MCF 10A (cell line): ENCODE measurements around the gene NEURL4. TPM values are rescaled to one million over a fixed set of nuclear protein-coding genes. Genes with fewer than 3 reads are reported as not detected.
A peak's percentile ranks its signal among the peaks of the same experiment; 100 is the strongest.

Experiments
- BruUV-seq: library from RNA; stranded (reverse); fragments of 400-500 nt; replicated peaks from 2 replicates; lab custom pipeline; 2021; lab: Mats Ljungman, UMichigan
- CTCF ChIA-PET: fragments of 300-600 bp; sonication (Branson Sonifier 250); formaldehyde crosslinking; extraction: SDS; loops from one replicate; lab custom pipeline; 2021; ENCODE audit warnings: antibody characterized with exemption, inconsistent platforms; lab: Yijun Ruan, JAX
- POLR2A ChIA-PET: fragments of 300-600, 350-650 bp; sonication (Branson Sonifier 250); formaldehyde crosslinking; extraction: SDS; loops from one replicate; lab custom pipeline; 2020; ENCODE audit warnings: antibody characterized with exemption, inconsistent platforms; lab: Yijun Ruan, JAX
- DNase-seq: peaks from one replicate; pipeline ENCODE4 v3.0.0-alpha.2; 2018; ENCODE audit not compliant: unreplicated experiment
- H3K27ac Mint-ChIP-seq: one replicate; pipeline ENCODE4 v1.8.0; 2022; ENCODE audit warnings: mild to moderate bottlenecking, low read depth, mixed read lengths; ENCODE audit not compliant: unreplicated experiment
- H3K27me3 Mint-ChIP-seq: one replicate; pipeline ENCODE4 v1.8.0; 2022; ENCODE audit warnings: mixed read lengths; ENCODE audit not compliant: insufficient read depth, unreplicated experiment
- H3K36me3 Mint-ChIP-seq: one replicate; pipeline ENCODE4 v1.8.0; 2022; ENCODE audit warnings: mild to moderate bottlenecking, moderate library complexity, mixed read lengths; ENCODE audit not compliant: insufficient read depth, unreplicated experiment
- H3K4me1 Mint-ChIP-seq: one replicate; pipeline ENCODE4 v1.8.0; 2022; ENCODE audit warnings: mixed read lengths; ENCODE audit not compliant: insufficient read depth, unreplicated experiment
- H3K4me3 Mint-ChIP-seq: one replicate; pipeline ENCODE4 v1.8.0; 2022; ENCODE audit warnings: mild to moderate bottlenecking, moderate library complexity, mixed read lengths; ENCODE audit not compliant: unreplicated experiment
- H3K9me3 Mint-ChIP-seq: one replicate; pipeline ENCODE4 v1.8.0; 2022; ENCODE audit warnings: mixed read lengths; ENCODE audit not compliant: unreplicated experiment
- intact Hi-C: fragments of 100-400 bp; cut with micrococcal nuclease; formaldehyde crosslinking; loops from 2 replicates; pipeline ENCODE4 v1.14.1; 2022
- total RNA-seq: library from RNA; stranded (reverse); gene quantifications from 2 replicates; pipeline ENCODE4 v1.2.3, GENCODE V29; 2022
- TF ChIP-seq, protein P1 (sequence below): fragments of 200-600 bp; IDR thresholded peaks from one replicate; pipeline ENCODE4 v1.8.0; 2022; ENCODE audit warnings: antibody characterized with exemption, mild to moderate bottlenecking; ENCODE audit not compliant: unreplicated experiment

The NEURL4 gene
- total RNA-seq, 1 experiment from 2014 or later, result 39.3 TPM

- peaks cover 6% of the 10 kb centered on the region for H3K4me1 Mint-ChIP-seq
- no peak overlapping the region for H3K27ac Mint-ChIP-seq
- no peaks in the 10 kb centered on the region for H3K36me3 Mint-ChIP-seq
- no peak for DNase-seq
- CTCF ChIA-PET, result interaction anchor here (2.9 to 5.2 kb wide), 2 partner anchors 13 kb away, joined by 15 to 65 read pairs; no protein-coding TSS in a partner anchor
- peaks cover 20% of the 10 kb centered on the region for H3K27me3 Mint-ChIP-seq
- intact Hi-C loops, result no loop called here
- TF ChIP-seq, protein P1, sequence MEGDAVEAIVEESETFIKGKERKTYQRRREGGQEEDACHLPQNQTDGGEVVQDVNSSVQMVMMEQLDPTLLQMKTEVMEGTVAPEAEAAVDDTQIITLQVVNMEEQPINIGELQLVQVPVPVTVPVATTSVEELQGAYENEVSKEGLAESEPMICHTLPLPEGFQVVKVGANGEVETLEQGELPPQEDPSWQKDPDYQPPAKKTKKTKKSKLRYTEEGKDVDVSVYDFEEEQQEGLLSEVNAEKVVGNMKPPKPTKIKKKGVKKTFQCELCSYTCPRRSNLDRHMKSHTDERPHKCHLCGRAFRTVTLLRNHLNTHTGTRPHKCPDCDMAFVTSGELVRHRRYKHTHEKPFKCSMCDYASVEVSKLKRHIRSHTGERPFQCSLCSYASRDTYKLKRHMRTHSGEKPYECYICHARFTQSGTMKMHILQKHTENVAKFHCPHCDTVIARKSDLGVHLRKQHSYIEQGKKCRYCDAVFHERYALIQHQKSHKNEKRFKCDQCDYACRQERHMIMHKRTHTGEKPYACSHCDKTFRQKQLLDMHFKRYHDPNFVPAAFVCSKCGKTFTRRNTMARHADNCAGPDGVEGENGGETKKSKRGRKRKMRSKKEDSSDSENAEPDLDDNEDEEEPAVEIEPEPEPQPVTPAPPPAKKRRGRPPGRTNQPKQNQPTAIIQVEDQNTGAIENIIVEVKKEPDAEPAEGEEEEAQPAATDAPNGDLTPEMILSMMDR, result no peak
- no peaks in the 10 kb centered on the region for H3K9me3 Mint-ChIP-seq
- no peak overlapping the region for H3K4me3 Mint-ChIP-seq
- BruUV-seq, result no TSS peak
- POLR2A ChIA-PET, result interaction anchor here (1.2 kb wide), 1 partner anchor 9 kb away, joined by 4 read pairs; no protein-coding TSS in a partner anchor
Observed at GRCh38 chr17:7283471-7284216, 45.5 kb downstream of the NEURL4 start.

DNA sequence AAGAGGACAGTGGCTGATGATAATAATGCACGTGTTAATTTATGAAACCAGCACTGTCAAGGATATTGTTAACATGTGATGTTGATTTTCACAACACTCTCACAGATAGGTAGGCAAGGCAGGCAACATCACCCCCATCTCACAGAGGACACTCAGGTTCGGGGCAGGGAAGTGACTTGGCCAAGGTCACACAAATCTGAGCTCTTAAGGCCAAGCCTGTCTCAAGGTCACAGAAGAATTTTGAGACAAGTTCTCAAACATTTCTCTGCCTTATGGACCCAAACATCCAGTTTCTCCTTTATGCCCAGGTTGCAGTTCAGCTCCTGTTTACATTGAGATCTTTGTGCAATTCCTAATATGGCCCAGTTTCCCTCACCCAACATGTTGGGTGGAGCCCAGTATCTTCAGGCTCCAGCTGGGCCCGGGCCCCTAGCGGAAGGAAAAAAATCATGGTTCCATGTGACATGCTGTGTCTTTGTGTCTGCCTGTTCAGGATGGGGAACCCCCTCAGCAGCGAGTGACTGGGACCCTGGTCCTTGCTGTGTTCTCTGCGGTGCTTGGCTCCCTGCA lies 46.3 kb downstream of the NEURL4 start:
- H3K27me3 Mint-ChIP-seq, result peaks cover 12% of the 10 kb centered on the region
- DNase-seq, result no peak
- no peak overlapping the region for H3K27ac Mint-ChIP-seq
- ChIA-PET POLR2A (interaction anchor here (0.7 to 1.2 kb wide), 3 partner anchors 10 to 737 kb away, joined by 3 to 4 read pairs (median 3); no protein-coding TSS in a partner anchor), CTCF (interaction anchor here (0.6 to 5.2 kb wide), 3 partner anchors 14 to 313 kb away, joined by 3 to 65 read pairs (median 4); no protein-coding TSS in a partner anchor)
- BruUV-seq, result no TSS peak
- peaks cover 6% of the 10 kb centered on the region for H3K4me1 Mint-ChIP-seq
- H3K36me3 Mint-ChIP-seq, result no peaks in the 10 kb centered on the region
- intact Hi-C loops, result no loop called here
- H3K4me3 Mint-ChIP-seq, result no peak overlapping the region
- H3K9me3 Mint-ChIP-seq, result no peaks in the 10 kb centered on the region
- TF ChIP-seq, protein P1, result no peak

DNA sequence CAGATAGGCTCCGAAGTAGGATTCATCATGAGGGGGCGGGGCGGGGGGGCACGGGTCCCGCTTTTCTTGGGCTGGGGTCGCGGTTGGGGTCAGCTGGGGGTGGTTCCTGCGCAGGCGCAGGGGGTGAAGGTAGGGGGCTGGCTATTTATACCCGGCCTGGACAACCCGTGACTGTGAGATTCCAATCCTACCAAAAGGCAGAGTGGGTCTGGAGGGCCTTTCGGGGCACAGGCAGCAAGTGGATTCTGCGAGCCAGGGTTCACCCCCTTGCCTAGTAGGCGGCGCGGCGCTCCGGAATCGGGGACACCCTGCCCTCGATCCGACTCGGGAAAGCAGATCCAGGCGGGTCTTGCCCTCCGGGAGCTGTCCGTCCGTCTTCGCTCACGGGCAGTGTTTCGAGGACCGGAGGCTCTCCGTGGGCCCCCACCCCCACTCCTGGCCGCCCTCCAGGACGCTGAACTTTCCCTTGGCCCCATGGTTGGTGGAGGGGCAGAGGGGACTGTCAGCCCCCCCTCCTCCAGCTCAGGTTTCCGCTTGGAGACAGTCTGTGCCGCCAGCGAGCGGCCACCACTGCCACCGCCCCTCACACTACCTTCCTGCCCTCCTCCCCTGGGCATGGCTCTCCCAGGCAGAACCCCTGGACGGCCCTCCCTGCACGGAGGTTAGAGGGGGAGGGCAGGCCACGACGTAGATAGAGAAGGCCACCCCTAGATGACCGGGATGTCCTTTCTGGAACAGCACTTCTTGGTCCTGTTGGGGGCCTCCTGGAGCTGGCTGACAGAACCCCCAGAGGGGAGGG lies 47.0 kb downstream of the NEURL4 start:
- CTCF ChIA-PET, result interaction anchor here (0.6 to 5.2 kb wide), 5 partner anchors 14 to 313 kb away, joined by 3 to 65 read pairs (median 3); no protein-coding TSS in a partner anchor
- POLR2A ChIA-PET, result interaction anchor here (0.7 to 3.8 kb wide), 6 partner anchors 11 to 737 kb away, joined by 3 to 37 read pairs (median 8); no protein-coding TSS in a partner anchor
- TF ChIP-seq, protein P1, result no peak
- Mint-ChIP-seq H3K36me3 (no peaks in the 10 kb centered on the region), H3K4me3 (peak overlapping the region; percentile 72), H3K27ac (no peak overlapping the region), H3K27me3 (peaks cover 5% of the 10 kb centered on the region), H3K4me1 (peaks cover 6% of the 10 kb centered on the region), H3K9me3 (no peaks in the 10 kb centered on the region)
- no TSS peak for BruUV-seq
- DNase-seq, result no peak
- intact Hi-C loops, result no loop called here
